ENCODE results near the gene DOCK2. TPM values are rescaled to one million over a fixed set of nuclear protein-coding genes. Genes with fewer than 3 reads are reported as not detected.
"Not testable (repeated sequence)": the region's sequence is repeated elsewhere in the genome, so short reads cannot be mapped to it uniquely, and the experiment has no call there.

DOCK2 gene
- total RNA-seq, 1 donor from 2014 or later = 6.5 TPM

GRCh38 chr5:169653091-169653490, 16.0 kb downstream of the DOCK2 start:
- Mint-ChIP-seq H3K27ac (ENCODE audit: unreplicated experiment) (no peak overlapping the region), H3K4me3 (ENCODE audit: unreplicated experiment) (no peak overlapping the region), H3K36me3 (ENCODE audit: low read depth, unreplicated experiment) (no peaks in the 10 kb centered on the region), H3K27me3 (ENCODE audit: unreplicated experiment) (peaks cover 8% of the 10 kb centered on the region), H3K4me1 (ENCODE audit: unreplicated experiment) (peaks cover 20% of the 10 kb centered on the region), H3K9me3 (ENCODE audit: unreplicated experiment) (no peaks in the 10 kb centered on the region)
- no peak for TF ChIP-seq CTCF (IDR thresholded peaks at IDR 0.05; ENCODE audit: unreplicated experiment)
- DNase-seq (ENCODE audit: low spot score) = no peak

- H3K4me1 Mint-ChIP-seq (ENCODE audit: unreplicated experiment) = peaks cover 12% of the 10 kb centered on the region
- no peak overlapping the region for H3K27ac Mint-ChIP-seq (ENCODE audit: unreplicated experiment)
- H3K4me3 Mint-ChIP-seq (ENCODE audit: unreplicated experiment) = no peak overlapping the region
- H3K27me3 Mint-ChIP-seq (ENCODE audit: unreplicated experiment) = peaks cover 9% of the 10 kb centered on the region
- H3K36me3 Mint-ChIP-seq (ENCODE audit: low read depth, unreplicated experiment) = no peaks in the 10 kb centered on the region
- TF ChIP-seq CTCF (IDR thresholded peaks at IDR 0.05; ENCODE audit: unreplicated experiment) = no peak
- H3K9me3 Mint-ChIP-seq (ENCODE audit: unreplicated experiment) = no peaks in the 10 kb centered on the region
- DNase-seq (ENCODE audit: low spot score) = no peak
Observed at GRCh38 chr5:169655353-169655752, 18.3 kb downstream of the DOCK2 start.

- Mint-ChIP-seq H3K4me3 (ENCODE audit: unreplicated experiment) (no peak overlapping the region), H3K27me3 (ENCODE audit: unreplicated experiment) (peaks cover 7% of the 10 kb centered on the region), H3K27ac (ENCODE audit: unreplicated experiment) (no peak overlapping the region), H3K9me3 (ENCODE audit: unreplicated experiment) (no peaks in the 10 kb centered on the region), H3K36me3 (ENCODE audit: low read depth, unreplicated experiment) (no peaks in the 10 kb centered on the region), H3K4me1 (ENCODE audit: unreplicated experiment) (peaks cover 4% of the 10 kb centered on the region)
- DNase-seq (ENCODE audit: low spot score) = no peak
- no peak for TF ChIP-seq CTCF (IDR thresholded peaks at IDR 0.05; ENCODE audit: unreplicated experiment)
Observed at GRCh38 chr5:169656125-169656901, 19.2 kb downstream of the DOCK2 start.

GRCh38 chr5:169657127-169657526, 20.1 kb downstream of the DOCK2 start:
- no peaks in the 10 kb centered on the region for H3K9me3 Mint-ChIP-seq (ENCODE audit: unreplicated experiment)
- TF ChIP-seq CTCF (IDR thresholded peaks at IDR 0.05; ENCODE audit: unreplicated experiment) = no peak
- H3K27ac Mint-ChIP-seq (ENCODE audit: unreplicated experiment) = no peak overlapping the region
- no peaks in the 10 kb centered on the region for H3K36me3 Mint-ChIP-seq (ENCODE audit: low read depth, unreplicated experiment)
- no peak for DNase-seq (ENCODE audit: low spot score)
- H3K4me3 Mint-ChIP-seq (ENCODE audit: unreplicated experiment) = no peak overlapping the region
- H3K4me1 Mint-ChIP-seq (ENCODE audit: unreplicated experiment) = peaks cover 2% of the 10 kb centered on the region
- H3K27me3 Mint-ChIP-seq (ENCODE audit: unreplicated experiment) = peaks cover 5% of the 10 kb centered on the region

GRCh38 chr5:169662451-169662850, 25.4 kb downstream of the DOCK2 start:
- not testable (repeated sequence) for H3K4me1 Mint-ChIP-seq (ENCODE audit: unreplicated experiment); H3K27ac Mint-ChIP-seq (ENCODE audit: unreplicated experiment); H3K9me3 Mint-ChIP-seq (ENCODE audit: unreplicated experiment); H3K4me3 Mint-ChIP-seq (ENCODE audit: unreplicated experiment); H3K36me3 Mint-ChIP-seq (ENCODE audit: low read depth, unreplicated experiment); DNase-seq (ENCODE audit: low spot score); H3K27me3 Mint-ChIP-seq (ENCODE audit: unreplicated experiment)

Data from endothelial cell (in vitro differentiated cells).